ENCODE results near the gene WDR33. TPM values are rescaled to one million over a fixed set of nuclear protein-coding genes. Genes with fewer than 3 reads are reported as not detected.

WDR33 gene
- total and polyA plus RNA-seq, 4 experiments from 2014 or later, result 19.4 to 86.2 (median 70.4) TPM

DNA sequence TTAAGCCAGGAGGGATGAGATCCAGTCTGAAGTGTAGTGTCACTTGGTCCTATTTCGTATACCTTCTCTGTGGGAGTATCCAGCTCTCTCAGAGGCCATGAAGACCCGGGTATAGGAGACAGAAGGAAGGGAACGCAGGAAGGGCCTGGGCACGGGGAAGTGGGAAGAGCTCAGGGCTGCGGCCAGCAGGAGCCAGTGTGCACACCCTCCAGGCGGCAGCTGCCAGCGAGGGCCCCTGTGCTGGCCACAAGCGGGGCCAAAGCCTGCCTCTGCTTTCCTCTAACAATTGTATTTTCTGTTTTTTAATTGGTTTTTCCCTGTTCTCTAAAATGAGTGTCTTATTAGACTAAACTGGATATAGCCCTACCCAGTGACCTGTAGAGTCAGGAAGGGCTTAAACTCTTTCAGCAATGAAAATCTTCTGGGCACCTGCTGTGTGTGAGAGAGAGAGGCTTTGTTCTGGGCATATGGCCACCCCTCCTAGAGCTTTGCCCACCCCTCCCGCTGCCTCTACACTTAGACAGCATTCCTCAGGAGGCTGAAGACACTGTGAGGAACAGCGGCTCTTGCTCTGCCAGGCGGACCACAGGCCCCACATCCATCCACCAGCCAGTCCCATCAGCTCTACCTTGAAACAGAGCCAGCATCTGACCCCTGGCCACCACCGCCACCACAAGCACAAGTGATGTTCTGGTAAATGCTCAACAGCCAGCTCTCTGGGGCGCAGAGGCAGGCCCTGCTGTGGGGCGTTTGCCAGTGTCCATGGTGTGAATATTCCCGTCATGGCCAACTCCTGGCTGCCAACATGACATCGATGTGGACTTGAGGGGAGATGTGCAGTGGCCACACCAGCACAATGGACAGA, 155.5 kb downstream of the WDR33 start:
- CTCF ChIA-PET (ENCODE audit: partially characterized antibody), result interaction anchor here (1.5 to 7.6 kb wide), 2 partner anchors 16 to 65 kb away, joined by 5 to 69 read pairs; no protein-coding TSS in a partner anchor
- Mint-ChIP-seq H3K27me3 (peaks cover 0 to 3% of the 10 kb centered on the region in 2 donors), H3K4me3 (no peak overlapping the region), H3K36me3 (no peaks in the 10 kb centered on the region), H3K27ac (no peak overlapping the region), H3K4me1 (no peaks in the 10 kb centered on the region), H3K9me3 (no peaks in the 10 kb centered on the region)
- no peaks in the 10 kb centered on the region for H3K9me3 ChIP-seq (ENCODE audit: control insufficient read depth in 1 of 2, low read length in 2 of 2)
- H3K27me3 ChIP-seq (ENCODE audit: insufficient read depth, low read length), result no peaks in the 10 kb centered on the region
- H3K27ac ChIP-seq (ENCODE audit: low read depth, low read length), result no peak overlapping the region
- H3K36me3 ChIP-seq (ENCODE audit: insufficient read depth, low read length), result no peaks in the 10 kb centered on the region
- no peaks in the 10 kb centered on the region for H3K4me1 ChIP-seq (ENCODE audit: insufficient read depth, low read length)
- peak in 1 of 5 donors; percentile 16 for DNase-seq
- H3K4me3 ChIP-seq (ENCODE audit: low read length in 2 of 2), result no peak overlapping the region
- POLR2A ChIA-PET (ENCODE audit: partially characterized antibody), result no interaction called here
- intact Hi-C loops (cut with micrococcal nuclease), result no loop called here

DNA sequence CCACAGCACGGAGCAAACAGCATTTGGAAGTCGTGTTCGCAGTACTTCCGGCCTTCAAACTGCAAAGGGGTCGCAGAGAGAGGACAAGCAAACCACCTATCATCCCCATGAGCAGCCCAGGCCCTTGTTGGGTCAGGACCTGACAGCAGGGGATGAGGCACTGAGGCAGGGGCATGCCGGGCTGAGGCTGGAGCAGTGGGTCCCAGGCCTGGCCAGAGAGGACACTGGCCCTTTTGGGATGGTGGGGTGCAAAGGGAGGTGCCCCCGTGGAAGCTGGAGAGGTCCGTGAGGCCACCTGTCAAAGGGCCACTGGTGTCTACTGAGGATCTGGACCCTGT, 156.2 kb downstream of the WDR33 start:
- Mint-ChIP-seq H3K36me3 (no peaks in the 10 kb centered on the region), H3K4me3 (no peak overlapping the region), H3K4me1 (peaks cover 0 to 1% (median under 1%) of the 10 kb centered on the region in 4 donors), H3K27me3 (peaks cover 0 to 3% of the 10 kb centered on the region in 2 donors), H3K27ac (peak overlapping the region in 1 of 7 donors; percentile 25), H3K9me3 (no peaks in the 10 kb centered on the region)
- no peaks in the 10 kb centered on the region for H3K4me1 ChIP-seq (ENCODE audit: insufficient read depth, low read length)
- H3K4me3 ChIP-seq (ENCODE audit: low read length in 2 of 2), result no peak overlapping the region
- no peaks in the 10 kb centered on the region for H3K27me3 ChIP-seq (ENCODE audit: insufficient read depth, low read length)
- H3K36me3 ChIP-seq (ENCODE audit: insufficient read depth, low read length), result no peaks in the 10 kb centered on the region
- H3K27ac ChIP-seq (ENCODE audit: low read depth, low read length), result no peak overlapping the region
- H3K9me3 ChIP-seq (ENCODE audit: control insufficient read depth in 1 of 2, low read length in 2 of 2), result no peaks in the 10 kb centered on the region
- ChIA-PET CTCF (ENCODE audit: partially characterized antibody) (interaction anchor here (7.6 kb wide), 1 partner anchor 16 kb away, joined by 69 read pairs; no protein-coding TSS in a partner anchor), POLR2A (ENCODE audit: partially characterized antibody) (no interaction called here)
- DNase-seq, result peak in 1 of 5 donors; percentile 24
- intact Hi-C loops (cut with micrococcal nuclease), result no loop called here

DNA sequence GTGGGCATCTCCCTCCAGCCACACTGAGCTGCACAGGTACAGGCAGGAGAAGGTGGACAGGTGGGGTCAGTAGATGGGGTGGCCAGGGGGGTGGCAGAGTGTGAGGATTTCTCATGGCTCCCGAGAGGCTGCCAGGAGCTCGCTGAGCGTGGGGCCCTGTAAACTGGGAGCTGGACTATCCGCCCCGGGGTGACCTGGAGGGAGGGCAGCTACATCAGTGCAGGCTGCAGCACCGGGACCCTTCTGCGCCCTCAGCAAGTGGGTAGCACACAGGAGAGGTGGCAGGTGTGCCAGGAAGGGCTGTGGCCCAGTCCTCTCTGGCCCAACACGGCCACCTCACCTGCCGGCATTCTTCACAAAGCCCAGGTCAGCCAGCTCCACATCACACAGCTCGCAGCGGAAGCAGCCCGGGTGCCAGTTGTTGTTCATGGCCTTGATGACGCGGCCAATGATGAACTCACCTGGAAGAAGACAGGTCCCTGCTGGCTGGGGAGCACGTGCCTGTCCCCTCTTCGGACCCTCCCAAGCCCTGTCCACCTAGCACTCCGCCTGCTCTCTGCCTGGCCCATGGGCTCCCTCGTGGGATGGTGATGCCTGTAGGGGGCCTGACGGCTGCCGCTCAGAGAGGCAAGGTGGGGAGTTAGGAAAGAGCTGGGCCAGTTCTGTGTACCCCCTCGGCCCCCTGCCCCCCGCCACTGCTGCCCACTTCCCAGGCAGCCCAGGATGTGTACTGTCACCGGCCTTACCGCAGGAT, 156.7 kb downstream of the WDR33 start:
- H3K9me3 ChIP-seq (ENCODE audit: control insufficient read depth in 1 of 2, low read length in 2 of 2), result no peaks in the 10 kb centered on the region
- H3K9me3 Mint-ChIP-seq, result no peaks in the 10 kb centered on the region
- POLR2A ChIA-PET (ENCODE audit: partially characterized antibody), result no interaction called here

DNA sequence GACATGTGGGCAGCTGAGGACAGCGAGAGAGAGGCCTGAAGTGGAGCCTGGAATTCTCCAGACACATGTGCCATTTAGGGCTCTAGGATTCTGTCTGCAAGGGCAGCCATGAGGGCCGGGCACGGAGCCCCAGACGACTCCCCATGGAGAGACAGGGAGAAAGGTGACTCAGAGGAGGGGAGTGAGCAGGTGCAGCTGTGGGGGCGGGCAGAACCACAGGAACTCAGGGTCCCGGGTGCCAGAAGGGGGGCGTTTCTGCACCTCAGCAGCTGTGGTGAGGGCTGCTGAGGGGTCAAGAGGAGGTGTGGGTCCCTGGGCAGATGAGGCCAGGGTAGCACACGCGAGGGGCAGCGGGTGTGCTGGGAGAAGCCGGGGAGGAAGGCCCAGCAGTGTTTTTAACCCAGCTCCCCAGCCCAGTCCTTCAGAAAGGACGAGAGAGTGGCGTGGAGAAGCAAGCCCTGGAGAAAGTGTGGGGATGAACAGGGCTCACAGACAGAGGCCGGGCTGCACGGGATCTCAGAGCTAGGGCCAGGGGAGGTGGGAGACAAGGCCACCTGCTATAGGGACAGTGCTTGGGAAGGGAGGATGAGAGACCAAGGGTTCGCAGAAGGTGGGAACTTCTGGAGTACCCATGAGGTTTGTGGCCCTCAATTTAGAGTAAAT, 157.4 kb downstream of the WDR33 start:
- Histone ChIP-seq H3K4me1 (ENCODE audit: insufficient read depth, low read length) (peaks cover 9% of the 10 kb centered on the region), H3K4me3 (ENCODE audit: low read length in 2 of 2) (no peak overlapping the region), H3K27me3 (ENCODE audit: insufficient read depth, low read length) (no peaks in the 10 kb centered on the region), H3K9me3 (ENCODE audit: control insufficient read depth in 1 of 2, low read length in 2 of 2) (no peaks in the 10 kb centered on the region), H3K27ac (ENCODE audit: low read depth, low read length) (no peak overlapping the region), H3K36me3 (ENCODE audit: insufficient read depth, low read length) (no peaks in the 10 kb centered on the region)
- ChIA-PET CTCF (ENCODE audit: partially characterized antibody) (interaction anchor here (3.5 to 7.6 kb wide), 2 partner anchors 14 to 63 kb away, joined by 30 to 69 read pairs; no protein-coding TSS in a partner anchor), POLR2A (ENCODE audit: partially characterized antibody) (interaction anchor here (0.9 kb wide), 1 partner anchor 62 kb away, joined by 3 read pairs; no protein-coding TSS in a partner anchor)
- DNase-seq, result peak in 1 of 5 donors; percentile 19
- peaks cover 0 to 3% of the 10 kb centered on the region in 2 donors for H3K27me3 Mint-ChIP-seq
- intact Hi-C loops (cut with micrococcal nuclease), result no loop called here
- no peak overlapping the region for H3K27ac Mint-ChIP-seq
- H3K36me3 Mint-ChIP-seq, result no peaks in the 10 kb centered on the region
- no peak overlapping the region for H3K4me3 Mint-ChIP-seq
- no peaks in the 10 kb centered on the region for H3K9me3 Mint-ChIP-seq
- H3K4me1 Mint-ChIP-seq, result peaks cover 5 to 13% (median 9%) of the 10 kb centered on the region in 4 donors

More for the DNA sequence above, 156.7 kb downstream of the WDR33 start:
- intact Hi-C loops (cut with micrococcal nuclease), result no loop called here
- Histone ChIP-seq H3K27me3 (ENCODE audit: insufficient read depth, low read length) (no peaks in the 10 kb centered on the region), H3K36me3 (ENCODE audit: insufficient read depth, low read length) (no peaks in the 10 kb centered on the region), H3K4me3 (ENCODE audit: low read length in 2 of 2) (no peak overlapping the region), H3K27ac (ENCODE audit: low read depth, low read length) (no peak overlapping the region), H3K4me1 (ENCODE audit: insufficient read depth, low read length) (peaks cover 5% of the 10 kb centered on the region)
- peaks cover 3 to 6% (median 5%) of the 10 kb centered on the region in 4 donors for H3K4me1 Mint-ChIP-seq
- H3K27me3 Mint-ChIP-seq, result peaks cover 0 to 3% of the 10 kb centered on the region in 2 donors
- no peak overlapping the region for H3K27ac Mint-ChIP-seq
- peak in 1 of 5 donors; percentile 17 for DNase-seq
- CTCF ChIA-PET (ENCODE audit: partially characterized antibody), result interaction anchor here (3.5 to 7.6 kb wide), 2 partner anchors 15 to 63 kb away, joined by 30 to 69 read pairs; no protein-coding TSS in a partner anchor
- no peaks in the 10 kb centered on the region for H3K36me3 Mint-ChIP-seq
- H3K4me3 Mint-ChIP-seq, result no peak overlapping the region

DNA sequence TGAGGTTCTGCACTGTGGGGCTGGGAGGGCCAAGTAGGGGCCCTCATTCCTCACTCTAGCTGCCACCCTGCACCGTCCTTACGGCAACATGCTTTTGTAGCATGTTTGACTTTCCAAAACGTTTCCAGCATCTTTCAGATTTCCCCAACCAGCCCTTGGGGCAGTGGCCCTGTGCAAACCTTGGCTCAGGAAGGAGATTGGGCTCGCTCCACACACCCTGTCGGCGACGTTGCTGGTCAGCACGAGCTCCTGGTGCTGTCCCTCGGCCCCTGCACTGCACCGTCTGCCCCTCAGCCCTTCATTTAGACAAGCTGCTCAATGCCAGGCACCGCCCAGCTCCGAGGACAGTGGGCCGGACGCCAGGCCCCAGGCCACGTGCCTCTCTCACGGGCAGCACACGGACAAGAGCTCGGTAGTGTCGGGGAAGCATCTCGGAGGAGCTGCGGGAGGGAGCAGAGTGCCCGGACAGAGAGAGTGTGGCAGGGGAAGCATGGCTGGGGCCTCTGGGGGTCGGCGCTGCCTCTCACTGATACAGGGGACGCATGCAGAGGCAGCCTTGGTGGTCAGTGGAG, 158.1 kb downstream of the WDR33 start:
- no peaks in the 10 kb centered on the region for H3K36me3 Mint-ChIP-seq
- H3K4me3 ChIP-seq (ENCODE audit: low read length in 2 of 2), result no peak overlapping the region
- peaks cover 0 to 2% of the 10 kb centered on the region in 2 donors for H3K27me3 Mint-ChIP-seq
- H3K4me1 Mint-ChIP-seq, result peaks cover 6 to 18% (median 12%) of the 10 kb centered on the region in 4 donors
- no peak overlapping the region for H3K27ac Mint-ChIP-seq
- no peak overlapping the region for H3K4me3 Mint-ChIP-seq
- POLR2A ChIA-PET (ENCODE audit: partially characterized antibody), result interaction anchor here (0.9 kb wide), 1 partner anchor 62 kb away, joined by 3 read pairs; no protein-coding TSS in a partner anchor
- no peaks in the 10 kb centered on the region for H3K27me3 ChIP-seq (ENCODE audit: insufficient read depth, low read length)
- intact Hi-C loops (cut with micrococcal nuclease), result no loop called here
- H3K27ac ChIP-seq (ENCODE audit: low read depth, low read length), result no peak overlapping the region
- no peaks in the 10 kb centered on the region for H3K9me3 ChIP-seq (ENCODE audit: control insufficient read depth in 1 of 2, low read length in 2 of 2)
- H3K36me3 ChIP-seq (ENCODE audit: insufficient read depth, low read length), result no peaks in the 10 kb centered on the region
- DNase-seq, result peak in 1 of 5 donors; percentile 5
- peaks cover 9% of the 10 kb centered on the region for H3K4me1 ChIP-seq (ENCODE audit: insufficient read depth, low read length)
- no peaks in the 10 kb centered on the region for H3K9me3 Mint-ChIP-seq
- CTCF ChIA-PET (ENCODE audit: partially characterized antibody), result interaction anchor here (1.0 to 7.6 kb wide), 4 partner anchors 14 to 455 kb away, joined by 4 to 69 read pairs (median 17); no protein-coding TSS in a partner anchor

DNA sequence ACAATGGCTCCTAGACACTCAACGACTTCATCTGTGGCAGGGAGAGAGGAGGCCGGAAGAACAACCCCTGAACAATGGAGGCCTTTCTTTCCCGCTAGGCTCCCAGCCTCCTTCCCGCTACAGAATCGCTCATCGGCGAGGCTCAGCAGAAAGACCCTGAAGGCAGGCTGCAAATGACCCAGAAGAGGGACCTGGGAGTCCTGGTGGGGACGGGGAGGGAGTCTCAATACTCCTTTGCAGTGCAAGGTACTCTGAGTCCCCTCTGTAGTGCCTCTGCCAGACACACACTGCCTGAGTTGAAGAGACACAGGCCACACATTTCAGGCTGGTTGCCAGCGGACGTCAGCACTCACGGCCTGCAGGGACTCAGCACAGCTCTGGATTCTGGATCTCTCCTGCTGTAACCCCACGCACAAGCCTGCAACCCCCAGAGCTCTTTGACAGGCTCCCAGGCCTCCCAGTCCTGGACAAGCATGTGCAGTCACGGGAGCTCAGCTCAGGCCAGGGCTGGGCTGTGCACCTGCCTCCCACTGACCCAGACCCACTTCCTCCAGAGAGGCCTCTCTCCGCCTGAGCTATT, 158.9 kb downstream of the WDR33 start:
- peak in 1 of 5 donors; percentile 3 for DNase-seq
- H3K27ac ChIP-seq (ENCODE audit: low read depth, low read length), result no peak overlapping the region
- ChIA-PET POLR2A (ENCODE audit: partially characterized antibody) (no interaction called here), CTCF (ENCODE audit: partially characterized antibody) (interaction anchor here (1.0 to 7.6 kb wide), 5 partner anchors 13 to 455 kb away, joined by 4 to 69 read pairs (median 4); no protein-coding TSS in a partner anchor)
- H3K27me3 ChIP-seq (ENCODE audit: insufficient read depth, low read length), result no peaks in the 10 kb centered on the region
- H3K36me3 ChIP-seq (ENCODE audit: insufficient read depth, low read length), result no peaks in the 10 kb centered on the region
- Mint-ChIP-seq H3K4me1 (peaks cover 9 to 21% (median 14%) of the 10 kb centered on the region in 4 donors), H3K27me3 (no peaks in the 10 kb centered on the region), H3K4me3 (no peak overlapping the region), H3K27ac (no peak overlapping the region), H3K36me3 (no peaks in the 10 kb centered on the region), H3K9me3 (no peaks in the 10 kb centered on the region)
- peaks cover 9% of the 10 kb centered on the region for H3K4me1 ChIP-seq (ENCODE audit: insufficient read depth, low read length)
- intact Hi-C loops (cut with micrococcal nuclease), result no loop called here
- no peaks in the 10 kb centered on the region for H3K9me3 ChIP-seq (ENCODE audit: control insufficient read depth in 1 of 2, low read length in 2 of 2)
- H3K4me3 ChIP-seq (ENCODE audit: low read length in 2 of 2), result no peak overlapping the region

All from CD4-positive, alpha-beta memory T cell (primary cell).